ENCODE measurements around the gene LRATD1.

LRATD1 gene

GRCh38 chr2:14633461-14634181 lies 1.1 kb downstream of the LRATD1 start:
- no peak for DNase-seq (ENCODE audit: low read depth)

- no peak for DNase-seq (ENCODE audit: low read depth)
These were observed 1.6 kb downstream of the LRATD1 start for GRCh38 chr2:14634182-14634488.

GRCh38 chr2:14634489-14635390 lies 2.2 kb downstream of the LRATD1 start:
- peak; percentile 47 for DNase-seq (ENCODE audit: low read depth)

GRCh38 chr2:14635391-14635871 lies 2.9 kb downstream of the LRATD1 start:
- DNase-seq (ENCODE audit: low read depth), result peak; percentile 35

GRCh38 chr2:14638488-14638887 lies 6.0 kb downstream of the LRATD1 start:
- DNase-seq (ENCODE audit: low read depth), result no peak

GRCh38 chr2:14641116-14641515 lies 8.6 kb downstream of the LRATD1 start:
- no peak for DNase-seq (ENCODE audit: low read depth)

GRCh38 chr2:14642499-14642898 lies 10.0 kb downstream of the LRATD1 start:
- no peak for DNase-seq (ENCODE audit: low read depth)

GRCh38 chr2:14647714-14648113 lies 15.2 kb downstream of the LRATD1 start:
- no peak for DNase-seq (ENCODE audit: low read depth)

- DNase-seq (ENCODE audit: low read depth), result no peak
These were observed 17.5 kb downstream of the LRATD1 start for GRCh38 chr2:14650066-14650465.

GRCh38 chr2:14654835-14655282 lies 22.3 kb downstream of the LRATD1 start:
- no peak for DNase-seq (ENCODE audit: low read depth)

- DNase-seq (ENCODE audit: low read depth), result no peak
These were observed 23.6 kb downstream of the LRATD1 start for GRCh38 chr2:14656146-14656545.

- DNase-seq (ENCODE audit: low read depth), result no peak
These were observed 28.6 kb downstream of the LRATD1 start for GRCh38 chr2:14661163-14661562.

GRCh38 chr2:14673351-14673875 lies 40.9 kb downstream of the LRATD1 start:
- no peak for DNase-seq (ENCODE audit: low read depth)

- no peak for DNase-seq (ENCODE audit: low read depth)
These were observed 43.0 kb downstream of the LRATD1 start for GRCh38 chr2:14675489-14675888.

GRCh38 chr2:14676371-14676770 lies 43.9 kb downstream of the LRATD1 start:
- no peak for DNase-seq (ENCODE audit: low read depth)

GRCh38 chr2:14677039-14677438 lies 44.5 kb downstream of the LRATD1 start:
- no peak for DNase-seq (ENCODE audit: low read depth)

GRCh38 chr2:14678761-14679160 lies 46.2 kb downstream of the LRATD1 start:
- peak; percentile 45 for DNase-seq (ENCODE audit: low read depth)

- DNase-seq (ENCODE audit: low read depth), result no peak
These were observed 49.1 kb downstream of the LRATD1 start for GRCh38 chr2:14681608-14682007.
